ENCODE measurements around the gene YDJC. TPM values are rescaled to one million over a fixed set of nuclear protein-coding genes. Genes with fewer than 3 reads are reported as not detected.
"Not testable (repeated sequence)": the region's sequence is repeated elsewhere in the genome, so short reads cannot be mapped to it uniquely, and the experiment has no call there.

Gene YDJC
- total RNA-seq, 1 donor = 25.0 TPM

DNA sequence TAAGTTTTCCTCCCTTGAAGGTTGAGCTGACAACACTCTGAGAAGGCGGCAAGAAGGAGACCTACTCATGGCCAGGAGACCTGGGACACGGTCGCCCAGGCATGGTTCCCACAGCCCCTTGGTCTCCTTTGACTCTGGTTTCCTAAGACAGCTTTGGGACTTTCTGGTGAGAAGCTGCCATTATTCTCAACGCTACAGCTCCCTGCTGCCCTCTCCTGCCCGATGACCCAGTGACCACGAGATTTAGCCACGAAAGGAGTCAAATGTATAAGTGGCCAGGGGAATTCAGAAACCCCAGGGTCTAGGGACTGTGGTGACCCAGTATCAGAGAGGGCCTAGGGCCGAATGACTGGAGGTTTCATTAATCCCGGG lies 11.6 kb upstream of the YDJC start:
- Histone ChIP-seq H3K27ac (ENCODE audit: low read depth, low read length) (peak overlapping the region; percentile 72), H3K9me3 (ENCODE audit: low read depth, low read length) (no peaks in the 10 kb centered on the region), H4K20me1 (ENCODE audit: insufficient read depth, low read length) (peaks cover 7% of the 10 kb centered on the region), H3K4me3 (ENCODE audit: insufficient read depth, low read length) (peak overlapping the region; percentile 89), H3K4me2 (ENCODE audit: insufficient read depth, low read length) (peak overlapping the region; percentile 99), H3K27me3 (ENCODE audit: insufficient read depth, low read length) (no peaks in the 10 kb centered on the region), H3K79me2 (ENCODE audit: insufficient read depth, low read length) (peaks cover 12% of the 10 kb centered on the region), H2AFZ (ENCODE audit: low read length) (peak overlapping the region; percentile 97), H3K4me1 (ENCODE audit: insufficient read depth, low read length) (peaks cover 16% of the 10 kb centered on the region), H3K36me3 (ENCODE audit: insufficient read depth, low read length) (no peaks in the 10 kb centered on the region)
- TF ChIP-seq, protein P1, sequence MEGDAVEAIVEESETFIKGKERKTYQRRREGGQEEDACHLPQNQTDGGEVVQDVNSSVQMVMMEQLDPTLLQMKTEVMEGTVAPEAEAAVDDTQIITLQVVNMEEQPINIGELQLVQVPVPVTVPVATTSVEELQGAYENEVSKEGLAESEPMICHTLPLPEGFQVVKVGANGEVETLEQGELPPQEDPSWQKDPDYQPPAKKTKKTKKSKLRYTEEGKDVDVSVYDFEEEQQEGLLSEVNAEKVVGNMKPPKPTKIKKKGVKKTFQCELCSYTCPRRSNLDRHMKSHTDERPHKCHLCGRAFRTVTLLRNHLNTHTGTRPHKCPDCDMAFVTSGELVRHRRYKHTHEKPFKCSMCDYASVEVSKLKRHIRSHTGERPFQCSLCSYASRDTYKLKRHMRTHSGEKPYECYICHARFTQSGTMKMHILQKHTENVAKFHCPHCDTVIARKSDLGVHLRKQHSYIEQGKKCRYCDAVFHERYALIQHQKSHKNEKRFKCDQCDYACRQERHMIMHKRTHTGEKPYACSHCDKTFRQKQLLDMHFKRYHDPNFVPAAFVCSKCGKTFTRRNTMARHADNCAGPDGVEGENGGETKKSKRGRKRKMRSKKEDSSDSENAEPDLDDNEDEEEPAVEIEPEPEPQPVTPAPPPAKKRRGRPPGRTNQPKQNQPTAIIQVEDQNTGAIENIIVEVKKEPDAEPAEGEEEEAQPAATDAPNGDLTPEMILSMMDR (IDR thresholded peaks at IDR 0.05; ENCODE audit: extremely low read depth, low read depth, low read length) = peak; percentile 71
- peak; percentile 96 for DNase-seq (ENCODE audit: insufficient read length, low spot score, missing footprints)

DNA sequence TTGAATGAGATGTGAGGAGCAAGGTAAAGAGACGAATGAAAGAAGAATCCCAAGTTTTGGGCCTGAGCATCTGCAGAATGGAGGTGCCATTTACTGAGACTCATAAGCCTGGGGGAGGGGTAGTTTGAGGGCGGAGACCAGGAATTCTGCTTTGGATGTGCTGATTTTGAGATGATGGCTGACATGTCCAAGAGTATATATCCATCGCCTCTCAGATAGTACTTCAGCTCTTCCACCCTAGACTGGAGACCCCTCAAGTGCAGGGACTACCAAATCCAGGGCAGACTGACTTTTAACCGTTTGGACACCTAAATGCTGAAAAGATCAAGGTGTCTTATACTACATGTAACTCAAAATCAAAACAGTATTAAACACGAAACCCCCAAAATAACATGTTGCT lies 11.0 kb upstream of the YDJC start:
- H3K9me3 ChIP-seq (ENCODE audit: low read depth, low read length) = no peaks in the 10 kb centered on the region
- no peaks in the 10 kb centered on the region for H3K27me3 ChIP-seq (ENCODE audit: insufficient read depth, low read length)
- H3K36me3 ChIP-seq (ENCODE audit: insufficient read depth, low read length) = no peaks in the 10 kb centered on the region
- TF ChIP-seq, protein P1 (IDR thresholded peaks at IDR 0.05; ENCODE audit: extremely low read depth, low read depth, low read length) = no peak
- H3K27ac ChIP-seq (ENCODE audit: low read depth, low read length) = no peak overlapping the region
- H4K20me1 ChIP-seq (ENCODE audit: insufficient read depth, low read length) = peaks cover 7% of the 10 kb centered on the region
- H3K79me2 ChIP-seq (ENCODE audit: insufficient read depth, low read length) = peaks cover 12% of the 10 kb centered on the region
- peaks cover 16% of the 10 kb centered on the region for H3K4me1 ChIP-seq (ENCODE audit: insufficient read depth, low read length)
- no peak overlapping the region for H3K4me3 ChIP-seq (ENCODE audit: insufficient read depth, low read length)
- peak overlapping the region; percentile 99 for H3K4me2 ChIP-seq (ENCODE audit: insufficient read depth, low read length)
- DNase-seq (ENCODE audit: insufficient read length, low spot score, missing footprints) = peak; percentile 32
- H2AFZ ChIP-seq (ENCODE audit: low read length) = no peak overlapping the region

DNA sequence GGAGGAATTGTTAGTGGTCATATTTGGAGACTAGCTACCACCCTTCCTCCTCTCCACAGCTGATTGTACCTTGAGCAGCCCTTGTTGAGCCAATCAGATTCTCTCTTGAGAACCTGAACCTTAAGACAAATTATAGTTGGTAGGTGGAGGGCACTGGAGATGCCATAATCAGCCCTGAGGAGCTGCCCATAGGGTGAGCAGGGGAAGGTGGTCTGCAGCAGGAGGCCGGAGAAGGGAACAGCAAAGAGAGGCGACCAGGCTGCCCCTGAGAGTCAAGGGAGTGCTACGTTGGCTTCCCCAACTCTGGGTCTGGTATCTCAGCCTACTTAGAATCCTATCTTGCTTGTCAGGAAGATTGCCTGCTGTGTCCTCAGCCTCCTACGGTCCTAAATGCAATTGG lies 9.5 kb upstream of the YDJC start:
- H3K4me3 ChIP-seq (ENCODE audit: insufficient read depth, low read length) = no peak overlapping the region
- peaks cover 16% of the 10 kb centered on the region for H3K4me1 ChIP-seq (ENCODE audit: insufficient read depth, low read length)
- no peak overlapping the region for H2AFZ ChIP-seq (ENCODE audit: low read length)
- H3K9me3 ChIP-seq (ENCODE audit: low read depth, low read length) = no peaks in the 10 kb centered on the region
- DNase-seq (ENCODE audit: insufficient read length, low spot score, missing footprints) = peak; percentile 1
- peaks cover 7% of the 10 kb centered on the region for H4K20me1 ChIP-seq (ENCODE audit: insufficient read depth, low read length)
- TF ChIP-seq, protein P1 (IDR thresholded peaks at IDR 0.05; ENCODE audit: extremely low read depth, low read depth, low read length) = no peak
- no peak overlapping the region for H3K4me2 ChIP-seq (ENCODE audit: insufficient read depth, low read length)
- H3K36me3 ChIP-seq (ENCODE audit: insufficient read depth, low read length) = no peaks in the 10 kb centered on the region
- no peaks in the 10 kb centered on the region for H3K27me3 ChIP-seq (ENCODE audit: insufficient read depth, low read length)
- no peak overlapping the region for H3K27ac ChIP-seq (ENCODE audit: low read depth, low read length)
- H3K79me2 ChIP-seq (ENCODE audit: insufficient read depth, low read length) = peaks cover 12% of the 10 kb centered on the region

DNA sequence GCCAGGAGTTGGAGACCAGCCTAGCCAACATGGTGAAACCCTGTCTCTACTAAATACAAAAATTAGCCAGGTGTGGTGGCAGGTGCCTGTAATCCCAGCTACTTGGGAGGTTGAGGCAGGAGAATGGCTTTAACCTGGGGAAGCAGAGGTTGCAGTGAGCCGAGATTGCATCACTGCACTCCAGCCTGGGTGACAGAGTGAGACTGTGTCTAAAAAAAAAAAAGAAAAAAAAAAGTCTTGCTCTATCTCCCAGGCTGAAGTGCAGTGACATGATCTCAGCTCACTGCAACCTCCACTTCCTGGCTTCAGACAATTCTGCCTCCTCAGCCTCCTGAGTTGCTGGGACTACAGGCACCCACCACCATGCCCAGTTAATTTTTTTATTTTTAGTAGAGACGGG lies 7.6 kb upstream of the YDJC start:
- H3K79me2 ChIP-seq (ENCODE audit: insufficient read depth, low read length); H2AFZ ChIP-seq (ENCODE audit: low read length): not testable (repeated sequence)

More for the DNA sequence above, 7.6 kb upstream of the YDJC start:
- not testable (repeated sequence) for H3K4me2 ChIP-seq (ENCODE audit: insufficient read depth, low read length); H3K9me3 ChIP-seq (ENCODE audit: low read depth, low read length); H4K20me1 ChIP-seq (ENCODE audit: insufficient read depth, low read length); H3K4me3 ChIP-seq (ENCODE audit: insufficient read depth, low read length); DNase-seq (ENCODE audit: insufficient read length, low spot score, missing footprints); H3K4me1 ChIP-seq (ENCODE audit: insufficient read depth, low read length); H3K27me3 ChIP-seq (ENCODE audit: insufficient read depth, low read length); H3K27ac ChIP-seq (ENCODE audit: low read depth, low read length); H3K36me3 ChIP-seq (ENCODE audit: insufficient read depth, low read length)
